PC-9 (cell line): ENCODE results near the gene KCNA10. TPM values are rescaled to one million over a fixed set of nuclear protein-coding genes. Genes with fewer than 3 reads are reported as not detected.

Experiments used
- BruUV-seq: library from RNA; stranded (reverse); fragments of 400-500 nt; replicated peaks from 2 replicates; lab custom pipeline; 2021; lab: Mats Ljungman, UMichigan
- CTCF ChIA-PET: fragments of 300-600 bp; sonication (Branson Sonifier 250); formaldehyde crosslinking; loops from one replicate; lab custom pipeline; 2022; ENCODE audit warnings: antibody characterized with exemption; lab: Charles Lee
- POLR2A ChIA-PET: fragments of 300-600 bp; sonication (Branson Sonifier 250); formaldehyde crosslinking; loops from one replicate; lab custom pipeline; 2022; ENCODE audit warnings: antibody characterized with exemption; ENCODE audit not compliant: unreplicated experiment; lab: Charles Lee
- DNase-seq, 2 experiments: peaks; one replicate each; pipeline versions ENCODE4 v3.0.0 to v3.0.0-alpha.2; 2015 to 2022; ENCODE audit warnings: mixed read lengths in 1 of 2
- H2AFZ ChIP-seq: fragments of 200-600 bp; sonication (generic); 2 replicates; pipeline ENCODE4 v1.8.1; 2017; ENCODE audit warnings: antibody characterized with exemption
- H3F3A ChIP-seq: fragments of 200-600 bp; sonication (generic); 2 replicates; pipeline ENCODE4 v1.8.1; 2017; ENCODE audit warnings: antibody characterized with exemption, mild to moderate bottlenecking, low read depth; ENCODE audit not compliant: insufficient read depth
- H3K27ac ChIP-seq: fragments of 200-600 bp; sonication (generic); 2 replicates; pipeline ENCODE4 v1.6.1; 2016; ENCODE audit warnings: mixed run types
- H3K27me3 ChIP-seq: fragments of 200-600 bp; sonication (generic); 2 replicates; pipeline ENCODE4 v1.6.1; 2016; ENCODE audit warnings: low read depth, mixed run types; ENCODE audit not compliant: insufficient read depth
- H3K36me3 ChIP-seq: fragments of 200-600 bp; sonication (generic); 2 replicates; pipeline ENCODE4 v1.6.1; 2016; ENCODE audit warnings: low read depth, mixed run types
- H3K4me1 ChIP-seq: fragments of 200-600 bp; sonication (generic); replicated peaks from 2 replicates; pipeline ENCODE4 v1.6.1; 2016; ENCODE audit warnings: mixed run types; ENCODE audit not compliant: insufficient read depth
- H3K4me2 ChIP-seq: fragments of 200-600 bp; sonication (generic); 2 replicates; pipeline ENCODE4 v1.6.1; 2017; ENCODE audit warnings: mixed run types
- H3K4me3 ChIP-seq: fragments of 200-600 bp; sonication (generic); 2 replicates; pipeline ENCODE4 v1.6.1; 2016; ENCODE audit warnings: mixed run types
- H3K79me2 ChIP-seq: fragments of 200-600 bp; sonication (generic); 2 replicates; pipeline ENCODE4 v1.6.1; 2017; ENCODE audit warnings: low read depth, mixed run types
- H3K9me2 ChIP-seq: fragments of 200-600 bp; sonication (generic); 2 replicates; pipeline ENCODE4 v1.8.1; 2017; ENCODE audit warnings: mild to moderate bottlenecking; ENCODE audit not compliant: insufficient read depth
- H3K9me3 ChIP-seq: fragments of 200-600 bp; sonication (generic); 2 replicates; pipeline ENCODE4 v1.8.1; 2016; ENCODE audit warnings: low read depth; ENCODE audit not compliant: insufficient read depth
- H4K20me1 ChIP-seq: fragments of 200-600 bp; sonication (generic); 2 replicates; pipeline ENCODE4 v1.8.1; 2017; ENCODE audit not compliant: insufficient read depth
- CTCF ChIP-seq: fragments of 200-600 bp; sonication (generic); conservative IDR thresholded peaks from 2 replicates; pipeline ENCODE4 v1.6.1; 2017; ENCODE audit warnings: mixed run types, antibody characterized with exemption, mild to moderate bottlenecking, moderate library complexity
- EZH2 ChIP-seq: fragments of 200-600 bp; sonication (generic); IDR thresholded peaks from 2 replicates; pipeline ENCODE4 v1.8.0; 2017; ENCODE audit warnings: antibody characterized with exemption, low read depth
- intact Hi-C: fragments of 100-400 bp; cut with micrococcal nuclease; formaldehyde crosslinking; loops from one replicate; pipeline ENCODE4 v1.10.0; 2022; ENCODE audit not compliant: unreplicated experiment
- total RNA-seq: library from RNA; stranded (reverse); gene quantifications from 2 replicates; pipeline ENCODE4 v1.2.3, GENCODE V29; 2021

KCNA10 gene
- total RNA-seq, 1 experiment from 2014 or later = not detected

GRCh38 chr1:110494522-110495406 is 24.2 kb downstream of the KCNA10 start:
- no peak for TF ChIP-seq CTCF
- TF ChIP-seq EZH2 = no peak
- no peaks in the 10 kb centered on the region for H4K20me1 ChIP-seq
- no peaks in the 10 kb centered on the region for H3F3A ChIP-seq
- no peaks in the 10 kb centered on the region for H3K79me2 ChIP-seq
- no peaks in the 10 kb centered on the region for H3K9me3 ChIP-seq
- intact Hi-C loops = no loop called here
- no peak for DNase-seq
- ChIA-PET POLR2A (no interaction called here), CTCF (interaction anchor here (0.6 to 2.2 kb wide), 3 partner anchors 35 to 287 kb away, joined by 5 to 25 read pairs (median 16); no protein-coding TSS in a partner anchor)
- H3K27ac ChIP-seq = no peak overlapping the region
- H3K4me3 ChIP-seq = no peak overlapping the region
- no peak overlapping the region for H2AFZ ChIP-seq
- H3K9me2 ChIP-seq = no peaks in the 10 kb centered on the region
- no TSS peak for BruUV-seq
- no peaks in the 10 kb centered on the region for H3K36me3 ChIP-seq
- no peak overlapping the region for H3K4me2 ChIP-seq
- peaks cover 29% of the 10 kb centered on the region for H3K27me3 ChIP-seq
- no peaks in the 10 kb centered on the region for H3K4me1 ChIP-seq

- Histone ChIP-seq H3K79me2 (no peaks in the 10 kb centered on the region), H4K20me1 (no peaks in the 10 kb centered on the region), H3K36me3 (no peaks in the 10 kb centered on the region), H3K4me2 (no peak overlapping the region), H3F3A (no peaks in the 10 kb centered on the region), H3K9me2 (no peaks in the 10 kb centered on the region), H3K9me3 (no peaks in the 10 kb centered on the region), H3K4me3 (no peak overlapping the region), H3K27me3 (peaks cover 22% of the 10 kb centered on the region), H3K4me1 (no peaks in the 10 kb centered on the region), H3K27ac (no peak overlapping the region), H2AFZ (no peak overlapping the region)
- TF ChIP-seq EZH2 = no peak
- no peak for TF ChIP-seq CTCF
- ChIA-PET CTCF (interaction anchor here (0.5 kb wide), 1 partner anchor 81 kb away, joined by 3 read pairs; no protein-coding TSS in a partner anchor), POLR2A (no interaction called here)
- intact Hi-C loops = no loop called here
- BruUV-seq = no TSS peak
- no peak for DNase-seq
Observed at GRCh38 chr1:110494036-110494435, 24.9 kb downstream of the KCNA10 start.

GRCh38 chr1:110493059-110493699 is 25.8 kb downstream of the KCNA10 start:
- H3F3A ChIP-seq = no peaks in the 10 kb centered on the region
- no TSS peak for BruUV-seq
- H3K4me3 ChIP-seq = no peak overlapping the region
- no peaks in the 10 kb centered on the region for H3K79me2 ChIP-seq
- ChIA-PET CTCF (interaction anchor here (0.5 kb wide), 1 partner anchor 80 kb away, joined by 3 read pairs; no protein-coding TSS in a partner anchor), POLR2A (no interaction called here)
- H3K36me3 ChIP-seq = no peaks in the 10 kb centered on the region
- intact Hi-C loops = no loop called here
- no peaks in the 10 kb centered on the region for H4K20me1 ChIP-seq
- peaks cover 13% of the 10 kb centered on the region for H3K27me3 ChIP-seq
- no peaks in the 10 kb centered on the region for H3K4me1 ChIP-seq
- H3K9me3 ChIP-seq = no peaks in the 10 kb centered on the region
- no peak overlapping the region for H3K4me2 ChIP-seq
- DNase-seq = no peak
- no peak overlapping the region for H2AFZ ChIP-seq
- H3K27ac ChIP-seq = no peak overlapping the region
- H3K9me2 ChIP-seq = no peaks in the 10 kb centered on the region
- TF ChIP-seq CTCF = no peak
- no peak for TF ChIP-seq EZH2
